Panc1 (cell line): ENCODE results near the gene CHST15.

Experiments used
- CTCF ChIP-seq: fragments of 450-650 bp; IDR thresholded peaks from 2 replicates; pipeline ENCODE4 v1.5.1; 2017; ENCODE audit warnings: mild to moderate bottlenecking
- POLR2AphosphoS5 ChIP-seq: IDR thresholded peaks from 2 replicates; pipeline ENCODE4 v1.6.1; 2012; ENCODE audit warnings: mild to moderate bottlenecking, low read depth, low read length, moderate library complexity
- REST ChIP-seq, 2 experiments: IDR thresholded peaks; 2 replicates each; pipeline ENCODE4 v1.6.1; 2011 to 2012; ENCODE audit warnings: low read depth in 2 of 2, control low read depth in 1 of 2, low read length in 1 of 2, mild to moderate bottlenecking in 1 of 2, moderate library complexity in 1 of 2; ENCODE audit not compliant: insufficient read depth in 1 of 2
- SIN3A ChIP-seq: IDR thresholded peaks from 2 replicates; pipeline ENCODE4 v1.6.1; 2012; ENCODE audit warnings: low read depth, mild to moderate bottlenecking, low read length, moderate library complexity, borderline replicate concordance; ENCODE audit not compliant: insufficient read depth
- TCF7L2 ChIP-seq: IDR thresholded peaks from 2 replicates; pipeline ENCODE4 v1.6.1; 2011; ENCODE audit warnings: mild to moderate bottlenecking, low read depth, low read length, inconsistent platforms

- TF ChIP-seq CTCF (no peak), SIN3A (no peak), TCF7L2 (no peak; the same call in 1 of the 2 replicates), POLR2AphosphoS5 (no peak), REST (IDR thresholded peaks at IDR 0.05; ENCODE audit: insufficient read depth in 1 of 2, low read depth in 2 of 2, low read length in 1 of 2) (no peak)
These were observed 48.8 kb upstream of the CHST15 start for GRCh38 chr10:124142006-124142739.
